NCI-H1694 treated with DMSO at 0.1 percent for 48 hours (cell line): Measurements from ENCODE around the gene RNF187.
"Not testable (repeated sequence)": the region's sequence is repeated elsewhere in the genome, so short reads cannot be mapped to it uniquely, and the experiment has no call there.

Source experiments
- DNase-seq: peaks from one replicate; lab custom pipeline; 2025; lab: John Stamatoyannopoulos, UW

Gene RNF187

DNA sequence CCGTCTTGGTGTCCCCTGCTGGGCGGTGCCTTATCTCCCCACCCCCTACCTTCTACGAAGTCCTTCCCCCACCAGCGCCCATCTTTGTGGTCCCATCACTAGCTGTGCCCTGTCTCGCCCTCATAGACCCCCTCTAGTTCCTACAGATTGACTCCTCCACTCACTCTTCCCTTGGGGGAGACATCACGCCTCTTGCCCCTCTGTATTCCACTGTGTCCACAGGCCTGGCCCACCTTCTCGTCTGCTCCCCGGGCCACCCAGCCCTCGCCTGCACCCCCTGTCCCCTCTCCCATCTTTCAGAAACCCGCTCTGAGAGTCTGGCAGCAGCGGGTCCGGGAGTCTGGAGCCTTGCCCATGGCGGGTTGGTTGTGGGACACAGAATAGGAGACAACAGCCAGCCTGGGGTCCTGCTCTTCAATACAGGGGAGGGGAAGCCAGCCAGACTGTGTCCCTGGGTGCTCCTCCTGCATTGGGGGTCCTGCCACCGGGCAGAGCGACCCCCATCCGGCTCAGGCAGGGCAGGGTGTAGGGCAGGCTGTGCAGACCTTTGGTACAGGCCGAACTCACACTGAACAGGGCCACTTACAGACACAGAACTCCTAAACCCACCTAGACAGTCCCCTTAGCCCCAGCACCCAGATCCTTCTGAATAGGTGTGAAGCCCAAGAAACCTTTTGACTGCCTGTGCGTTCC lies 1.1 kb downstream of the RNF187 start:
- DNase-seq: no peak

GRCh38 chr1:228488818-228489674 lies 1.9 kb downstream of the RNF187 start:
- no peak for DNase-seq

DNA sequence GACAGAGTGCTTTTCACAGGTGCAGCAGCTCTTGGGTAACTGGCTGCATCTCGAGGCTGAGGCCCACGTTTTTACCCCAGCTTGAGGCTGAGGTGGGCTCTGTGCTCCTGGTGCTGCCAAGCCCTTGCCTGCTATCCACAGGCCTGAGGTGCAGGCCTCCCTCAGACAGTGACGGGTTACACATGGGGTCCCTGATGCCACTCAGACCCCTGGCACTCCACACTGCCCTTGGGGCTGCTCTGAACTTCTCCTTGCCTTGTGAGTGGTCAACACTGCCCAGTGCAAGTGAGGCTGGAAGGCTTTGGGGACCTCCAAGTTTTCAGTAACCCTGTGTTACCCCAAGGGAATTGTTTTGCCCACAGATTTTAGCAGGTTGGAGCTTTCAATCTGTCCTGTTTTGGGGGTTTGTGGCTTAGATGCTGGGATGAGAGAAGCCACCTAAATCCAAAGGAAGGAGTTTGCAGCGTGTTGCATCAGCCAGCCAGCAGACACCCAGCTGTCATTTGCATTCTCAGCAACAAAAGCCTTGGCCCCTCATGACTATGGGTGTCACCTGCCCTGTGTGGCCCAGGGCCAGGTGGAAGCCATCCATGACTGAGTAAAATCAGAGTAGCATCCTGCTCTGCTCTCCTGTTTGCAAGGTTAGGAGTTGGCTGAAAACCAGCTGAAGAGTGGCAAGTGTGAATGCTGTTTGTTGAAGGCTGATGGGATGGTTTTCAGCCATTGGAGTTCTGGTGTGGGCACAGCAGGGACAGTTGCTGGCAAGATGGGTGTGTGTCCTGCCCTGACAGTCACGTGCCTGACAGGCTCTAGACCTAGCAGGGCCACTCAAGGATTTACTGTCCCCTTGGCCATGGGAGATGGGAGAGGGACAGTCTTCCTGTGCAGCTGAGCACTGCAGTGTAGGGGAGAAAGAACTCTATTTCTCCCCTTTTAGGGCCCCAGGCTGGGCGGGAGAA lies 3.2 kb downstream of the RNF187 start:
- DNase-seq: peak; percentile 74

GRCh38 chr1:228493141-228494043 lies 6.2 kb downstream of the RNF187 start:
- no peak for DNase-seq

DNA sequence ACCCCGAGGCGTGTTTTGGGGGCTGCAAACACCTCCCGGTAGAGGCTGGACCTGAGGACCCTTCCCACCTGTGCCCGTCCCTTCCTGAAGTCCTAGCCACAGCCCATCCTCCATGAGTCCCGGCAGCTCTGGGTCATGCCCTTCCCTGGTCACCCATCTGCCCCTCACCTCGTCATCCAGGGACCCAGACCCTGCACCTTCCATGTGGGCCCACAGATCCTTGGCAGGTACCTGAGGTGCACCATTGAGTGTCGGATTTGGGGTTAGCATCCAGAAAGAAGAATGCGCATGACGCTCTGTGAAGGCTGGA lies 6.8 kb downstream of the RNF187 start:
- DNase-seq: no peak

- no peak for DNase-seq
Measured at GRCh38 chr1:228494391-228494790, 7.2 kb downstream of the RNF187 start.

GRCh38 chr1:228494970-228495853 lies 8.0 kb downstream of the RNF187 start:
- no peak for DNase-seq

GRCh38 chr1:228496084-228496483 lies 8.9 kb downstream of the RNF187 start:
- DNase-seq: no peak

DNA sequence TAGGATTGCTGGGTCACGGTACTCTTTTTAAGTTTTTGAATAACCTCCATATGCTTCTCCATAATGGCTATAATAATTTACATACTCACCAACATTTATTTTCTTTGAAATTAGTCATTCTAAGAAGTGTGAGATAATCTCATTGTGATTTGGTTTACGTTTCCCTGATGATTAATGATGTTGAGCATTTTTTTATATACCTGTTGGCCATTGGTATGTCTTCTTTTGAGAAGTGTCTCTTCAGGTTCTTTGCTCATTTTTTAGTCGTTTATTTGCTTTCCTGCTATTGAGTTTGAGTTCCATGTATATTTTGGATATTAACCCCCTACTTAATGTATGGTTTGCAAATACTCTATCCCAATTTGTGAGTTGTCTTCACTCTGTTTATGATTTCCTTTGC lies 9.3 kb downstream of the RNF187 start:
- DNase-seq: no peak

GRCh38 chr1:228497206-228497605 lies 10.0 kb downstream of the RNF187 start:
- DNase-seq: no peak

GRCh38 chr1:228497817-228498216 lies 10.6 kb downstream of the RNF187 start:
- DNase-seq: no peak

GRCh38 chr1:228500143-228500734 lies 13.1 kb downstream of the RNF187 start:
- DNase-seq: no peak

DNA sequence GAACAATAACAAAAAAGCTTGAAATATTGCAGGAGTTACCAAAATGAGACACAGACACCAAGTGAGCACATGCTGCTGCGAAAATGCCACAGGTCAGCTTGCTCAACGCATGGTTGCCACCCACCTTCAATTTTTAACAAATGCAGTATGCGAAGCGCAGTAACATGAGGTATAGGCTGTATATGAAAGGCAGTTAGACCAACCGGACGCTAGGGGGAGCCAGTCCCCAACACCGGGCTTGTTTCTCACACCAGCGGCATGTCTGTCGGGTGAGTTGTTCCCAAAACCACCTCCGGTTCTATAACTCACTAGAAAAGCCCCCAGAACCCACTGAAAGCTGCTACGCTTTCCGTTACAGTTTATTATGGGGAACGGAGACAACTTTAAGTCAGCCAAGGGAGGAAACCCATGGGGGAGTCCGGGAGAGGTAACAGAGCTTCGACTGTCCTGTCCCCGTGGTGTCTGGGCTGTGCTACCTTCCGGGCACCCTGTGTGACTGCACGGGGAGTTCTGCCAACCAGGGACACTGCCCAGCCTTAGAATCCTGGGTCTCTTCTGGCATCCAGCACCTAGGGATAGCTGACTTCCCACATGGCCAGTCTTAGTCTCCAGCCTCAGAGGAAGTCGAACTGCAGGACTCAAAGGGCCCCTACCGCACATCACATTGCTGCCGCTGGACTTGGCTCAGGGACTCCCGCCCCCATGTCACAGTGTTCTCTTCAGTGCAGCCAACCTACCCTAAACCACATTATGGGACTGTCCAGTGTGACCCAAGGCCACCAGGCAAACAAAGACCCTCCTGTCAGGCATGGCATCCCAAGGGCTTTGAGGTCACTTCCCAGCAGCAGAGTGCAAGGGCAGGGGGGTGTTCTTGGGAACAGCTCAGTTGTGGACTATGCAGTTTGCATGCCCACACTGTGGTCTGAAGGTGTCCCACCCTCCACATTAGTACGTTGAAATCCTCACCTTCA lies 14.0 kb downstream of the RNF187 start:
- peak; percentile 75 for DNase-seq

- no peak for DNase-seq
Measured at GRCh38 chr1:228502522-228502921, 15.3 kb downstream of the RNF187 start.

- DNase-seq: not testable (repeated sequence)
Measured at GRCh38 chr1:228505944-228506343, 18.8 kb downstream of the RNF187 start.

DNA sequence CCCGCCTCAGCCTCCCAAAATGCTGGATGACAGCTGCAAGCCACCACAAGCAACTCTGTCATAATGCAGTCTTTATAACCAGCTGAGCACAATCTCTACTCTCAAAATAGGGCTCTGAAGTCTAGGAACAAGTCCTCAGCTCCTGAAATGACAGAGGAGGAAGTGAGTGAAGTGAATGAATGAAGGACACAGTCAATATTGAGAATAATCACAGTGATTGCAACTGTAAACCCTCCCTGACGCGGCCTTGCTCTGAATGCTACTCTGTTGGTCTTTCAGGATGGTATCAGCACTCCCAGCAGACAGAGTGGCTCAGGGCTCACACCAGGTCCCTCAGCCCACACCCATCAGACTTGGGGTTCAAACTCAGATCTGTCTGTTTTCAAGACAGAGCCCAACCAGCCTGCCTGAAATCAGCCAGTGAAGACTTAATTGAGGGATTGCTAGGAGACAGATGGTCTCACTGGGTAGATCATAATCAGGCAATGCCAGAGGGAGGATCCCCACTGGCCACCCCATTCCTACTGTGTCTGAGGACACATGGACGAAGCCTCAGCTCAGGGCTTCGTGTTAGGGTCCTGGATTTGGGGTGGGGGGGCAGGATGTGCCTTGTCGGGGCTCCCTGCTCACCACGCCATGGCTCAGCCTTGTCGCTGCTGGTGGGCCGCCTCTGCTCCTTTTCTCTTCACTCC lies 20.9 kb downstream of the RNF187 start:
- DNase-seq: no peak

- no peak for DNase-seq
Measured at GRCh38 chr1:228508840-228509415, 21.7 kb downstream of the RNF187 start.
